K562 (cell line): ENCODE data around the gene BFSP1. TPM values are rescaled to one million over a fixed set of nuclear protein-coding genes. Genes with fewer than 3 reads are reported as not detected.

Experiments
- C11orf30 ChIP-seq: fragments of 450-650 bp; IDR thresholded peaks from 2 replicates; pipeline ENCODE4 v1.6.1; 2016; ENCODE audit warnings: low read depth, mild to moderate bottlenecking
- ETV5 ChIP-seq: sonication (generic); formaldehyde crosslinking; IDR thresholded peaks from 2 replicates; pipeline ENCODE4 v1.4.0; 2020; ENCODE audit warnings: low read depth, mild to moderate bottlenecking, missing genetic modification reagents
- GATAD2B ChIP-seq: fragments of 450-650 bp; IDR thresholded peaks from 2 replicates; pipeline ENCODE4 v1.6.1; 2017; ENCODE audit warnings: mild to moderate bottlenecking, borderline replicate concordance
- HCFC1 ChIP-seq: IDR thresholded peaks from 2 replicates; pipeline ENCODE4 v1.6.1; 2012; ENCODE audit warnings: low read depth, low read length, improper control_type of control experiment
- LARP7 ChIP-seq: fragments of 450-650 bp; IDR thresholded peaks from 2 replicates; pipeline ENCODE4 v1.6.1; 2016
- MAFG ChIP-seq: fragments of 450-650 bp; conservative IDR thresholded peaks from 2 replicates; pipeline ENCODE4 v1.6.1; 2016; ENCODE audit warnings: missing genetic modification characterization, missing compliant biosample characterization
- MCM5 ChIP-seq: fragments of 450-650 bp; IDR thresholded peaks from 2 replicates; pipeline ENCODE4 v1.6.1; 2016; ENCODE audit warnings: low read depth
- NFE2 ChIP-seq: IDR thresholded peaks from 2 replicates; pipeline ENCODE4 v1.6.1; 2014; ENCODE audit warnings: antibody characterized with exemption, low read depth
- PHTF2 ChIP-seq: fragments of 250-450 bp; sonication (Bioruptor Pico); IDR thresholded peaks from 2 replicates; pipeline ENCODE4 v1.5.0; 2021; ENCODE audit warnings: mild to moderate bottlenecking
- PRMT5 ChIP-seq: sonication (generic); formaldehyde crosslinking; IDR thresholded peaks from 2 replicates; pipeline ENCODE4 v1.5.0; 2020; ENCODE audit warnings: missing genetic modification reagents
- RAD51 ChIP-seq: fragments of 450-650 bp; IDR thresholded peaks from 2 replicates; pipeline ENCODE4 v1.7.1; 2016; ENCODE audit warnings: low read depth, mild to moderate bottlenecking, borderline replicate concordance
- SIRT6 ChIP-seq: IDR thresholded peaks from one replicate; pipeline ENCODE4 v1.6.1; 2012; ENCODE audit warnings: low read depth, mild to moderate bottlenecking, control low read depth, inconsistent platforms, low read length, moderate library complexity
- SMAD4 ChIP-seq: fragments of 250-450 bp; sonication (Bioruptor Pico); conservative IDR thresholded peaks from 2 replicates; pipeline ENCODE4 v1.8.0; 2021; ENCODE audit warnings: inconsistent platforms, mild to moderate bottlenecking, moderate library complexity
- SUPT5H ChIP-seq: fragments of 450-650 bp; IDR thresholded peaks from 2 replicates; pipeline ENCODE4 v1.6.1; 2016
- TCFL5 ChIP-seq: fragments of 250-450 bp; sonication (Bioruptor Pico); conservative IDR thresholded peaks from 2 replicates; pipeline ENCODE4 v1.6.1; 2021; ENCODE audit warnings: mild to moderate bottlenecking, moderate library complexity, matching md5 sums
- YY1 ChIP-seq, 3 experiments: IDR thresholded peaks; 2 replicates each; pipeline ENCODE4 v1.6.1; 2011; ENCODE audit warnings: low read length in 2 of 3, mild to moderate bottlenecking in 2 of 3, moderate library complexity in 2 of 3, borderline replicate concordance in 1 of 3, control low read depth in 1 of 3, low read depth in 1 of 3; ENCODE audit not compliant: insufficient read depth in 3 of 3, insufficient replicate concordance in 2 of 3, control insufficient read depth in 1 of 3, insufficient read length in 1 of 3; ENCODE audit errors: extremely low read depth in 1 of 3
- ZC3H8 ChIP-seq: fragments of 450-650 bp; IDR thresholded peaks from 2 replicates; pipeline ENCODE4 v1.6.1; 2017
- ZNF316 ChIP-seq: fragments of 450-650 bp; IDR thresholded peaks from 2 replicates; pipeline ENCODE4 v1.6.1; 2016
- ZZZ3 ChIP-seq: fragments of 450-650 bp; IDR thresholded peaks from 2 replicates; pipeline ENCODE4 v1.6.1; 2016; ENCODE audit warnings: antibody characterized with exemption, mild to moderate bottlenecking, moderate library complexity
- polyA plus RNA-seq, 8 experiments: library from polyadenylated mRNA; depleted of rRNA in 4 of 8; stranded (reverse) in 5 of 8; unstranded in 3 of 8; fragments of >200 nt; fragmentation: Nextera tagmentation in 2 of 8; fragmentation: Illumina TruSeq in 1 of 8; extraction: Ambion mirVana in 2 of 8; extraction: Trizol in 1 of 8; gene quantifications; 2 replicates each; pipeline versions ENCODE4 v1.2.1 to v1.2.3, GENCODE V29; 2011 to 2014; ENCODE audit warnings: inconsistent platforms in 1 of 8, missing spikeins in 1 of 8
- total RNA-seq, 7 experiments: library from RNA; depleted of rRNA in 6 of 7; stranded (reverse); fragments of >200 nt in 6 of 7; fragmentation: Illumina TruSeq in 2 of 7; extraction: Trizol in 2 of 7; gene quantifications; 2 replicates each; pipeline versions ENCODE4 v1.2.1 to v1.2.3, GENCODE V29; 2011 to 2021; ENCODE audit warnings: low replicate concordance in 1 of 7
- TF ChIP-seq, protein P1 (sequence below): sonication (generic); formaldehyde crosslinking; IDR thresholded peaks from 2 replicates; pipeline ENCODE4 v1.9.0; 2022; ENCODE audit warnings: mild to moderate bottlenecking, missing genetic modification reagents
- TF ChIP-seq, protein P2 (sequence below): sonication (generic); formaldehyde crosslinking; IDR thresholded peaks from 2 replicates; pipeline ENCODE4 v1.5.0; 2020; ENCODE audit warnings: missing genetic modification reagents
- TF ChIP-seq, protein P3 (sequence below): fragments of 450-650 bp; formaldehyde crosslinking; IDR thresholded peaks from 2 replicates; pipeline ENCODE4 v1.4.0; 2020; ENCODE audit warnings: mild to moderate bottlenecking, mixed read lengths
- TF ChIP-seq, protein P4 (sequence below): IDR thresholded peaks from 3 replicates; pipeline ENCODE4 v1.6.1; 2011; ENCODE audit warnings: borderline replicate concordance, mild to moderate bottlenecking, moderate library complexity; ENCODE audit not compliant: insufficient read length; ENCODE audit errors: extremely low read depth

Gene BFSP1
- total and polyA plus RNA-seq, 9 of the 15 experiments (the other 6 are each of a cell fraction or from before 2014, with no cell fraction given) = 0.09 to 0.86 (median 0.40) TPM

DNA sequence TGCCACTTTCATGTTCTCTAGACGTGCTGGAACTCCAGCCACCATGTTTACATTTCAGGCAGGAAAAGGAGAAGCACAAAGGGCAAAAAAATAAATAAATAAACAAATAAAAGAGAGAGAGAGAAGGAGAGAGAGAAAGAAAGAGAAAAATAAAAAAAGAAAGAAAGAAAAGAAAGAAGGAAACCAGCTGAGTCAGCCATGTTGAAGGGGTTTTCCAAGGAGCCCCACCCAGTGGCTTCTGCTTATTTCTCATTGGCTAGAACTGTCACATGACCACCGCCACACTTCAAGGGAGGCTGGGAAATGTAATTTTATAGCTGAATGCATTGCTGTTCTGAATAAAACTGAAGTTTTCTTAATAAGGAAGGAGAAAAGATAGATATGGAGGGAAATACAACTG lies 71.1 kb downstream of the BFSP1 start (continued):
- TF ChIP-seq ZZZ3 (no peak), SIRT6 (no peak), HCFC1 (no peak), SUPT5H (no peak), LARP7 (no peak), RAD51 (peak; percentile 62; the same call in 1 of the 2 replicates), ZNF316 (peak; percentile 93), C11orf30 (peak; percentile 89), MCM5 (no peak), PRMT5 (CRISPR knock-in tag) (no peak), ETV5 (no peak), SMAD4 (no peak), PHTF2 (CRISPR knock-in tag) (no peak), TCFL5 (CRISPR knock-in tag) (no peak), MAFG (tag) (peak; percentile 89), NFE2 (no peak), ZC3H8 (no peak), GATAD2B (no peak), YY1 (IDR thresholded peaks at IDR 0.05; ENCODE audit: borderline replicate concordance in 1 of 3, control insufficient read depth in 1 of 3, extremely low read depth in 1 of 3, insufficient read depth in 3 of 3, insufficient read length in 1 of 3, insufficient replicate concordance in 2 of 3, low read depth in 1 of 3, low read length in 2 of 3) (no peak)
- TF ChIP-seq, protein P1, sequence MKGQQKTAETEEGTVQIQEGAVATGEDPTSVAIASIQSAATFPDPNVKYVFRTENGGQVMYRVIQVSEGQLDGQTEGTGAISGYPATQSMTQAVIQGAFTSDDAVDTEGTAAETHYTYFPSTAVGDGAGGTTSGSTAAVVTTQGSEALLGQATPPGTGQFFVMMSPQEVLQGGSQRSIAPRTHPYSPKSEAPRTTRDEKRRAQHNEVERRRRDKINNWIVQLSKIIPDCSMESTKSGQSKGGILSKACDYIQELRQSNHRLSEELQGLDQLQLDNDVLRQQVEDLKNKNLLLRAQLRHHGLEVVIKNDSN (CRISPR knock-in tag) = 0 out of 2 replicates have a peak, but pooled peaks have one; percentile 21
- TF ChIP-seq, protein P2, sequence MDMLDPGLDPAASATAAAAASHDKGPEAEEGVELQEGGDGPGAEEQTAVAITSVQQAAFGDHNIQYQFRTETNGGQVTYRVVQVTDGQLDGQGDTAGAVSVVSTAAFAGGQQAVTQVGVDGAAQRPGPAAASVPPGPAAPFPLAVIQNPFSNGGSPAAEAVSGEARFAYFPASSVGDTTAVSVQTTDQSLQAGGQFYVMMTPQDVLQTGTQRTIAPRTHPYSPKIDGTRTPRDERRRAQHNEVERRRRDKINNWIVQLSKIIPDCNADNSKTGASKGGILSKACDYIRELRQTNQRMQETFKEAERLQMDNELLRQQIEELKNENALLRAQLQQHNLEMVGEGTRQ (CRISPR knock-in tag) = peak; percentile 76
- TF ChIP-seq, protein P3, sequence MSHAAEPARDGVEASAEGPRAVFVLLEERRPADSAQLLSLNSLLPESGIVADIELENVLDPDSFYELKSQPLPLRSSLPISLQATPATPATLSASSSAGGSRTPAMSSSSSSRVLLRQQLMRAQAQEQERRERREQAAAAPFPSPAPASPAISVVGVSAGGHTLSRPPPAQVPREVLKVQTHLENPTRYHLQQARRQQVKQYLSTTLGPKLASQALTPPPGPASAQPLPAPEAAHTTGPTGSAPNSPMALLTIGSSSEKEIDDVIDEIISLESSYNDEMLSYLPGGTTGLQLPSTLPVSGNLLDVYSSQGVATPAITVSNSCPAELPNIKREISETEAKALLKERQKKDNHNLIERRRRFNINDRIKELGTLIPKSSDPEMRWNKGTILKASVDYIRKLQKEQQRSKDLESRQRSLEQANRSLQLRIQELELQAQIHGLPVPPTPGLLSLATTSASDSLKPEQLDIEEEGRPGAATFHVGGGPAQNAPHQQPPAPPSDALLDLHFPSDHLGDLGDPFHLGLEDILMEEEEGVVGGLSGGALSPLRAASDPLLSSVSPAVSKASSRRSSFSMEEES (CRISPR knock-in tag) = peak; percentile 72
- TF ChIP-seq, protein P4, sequence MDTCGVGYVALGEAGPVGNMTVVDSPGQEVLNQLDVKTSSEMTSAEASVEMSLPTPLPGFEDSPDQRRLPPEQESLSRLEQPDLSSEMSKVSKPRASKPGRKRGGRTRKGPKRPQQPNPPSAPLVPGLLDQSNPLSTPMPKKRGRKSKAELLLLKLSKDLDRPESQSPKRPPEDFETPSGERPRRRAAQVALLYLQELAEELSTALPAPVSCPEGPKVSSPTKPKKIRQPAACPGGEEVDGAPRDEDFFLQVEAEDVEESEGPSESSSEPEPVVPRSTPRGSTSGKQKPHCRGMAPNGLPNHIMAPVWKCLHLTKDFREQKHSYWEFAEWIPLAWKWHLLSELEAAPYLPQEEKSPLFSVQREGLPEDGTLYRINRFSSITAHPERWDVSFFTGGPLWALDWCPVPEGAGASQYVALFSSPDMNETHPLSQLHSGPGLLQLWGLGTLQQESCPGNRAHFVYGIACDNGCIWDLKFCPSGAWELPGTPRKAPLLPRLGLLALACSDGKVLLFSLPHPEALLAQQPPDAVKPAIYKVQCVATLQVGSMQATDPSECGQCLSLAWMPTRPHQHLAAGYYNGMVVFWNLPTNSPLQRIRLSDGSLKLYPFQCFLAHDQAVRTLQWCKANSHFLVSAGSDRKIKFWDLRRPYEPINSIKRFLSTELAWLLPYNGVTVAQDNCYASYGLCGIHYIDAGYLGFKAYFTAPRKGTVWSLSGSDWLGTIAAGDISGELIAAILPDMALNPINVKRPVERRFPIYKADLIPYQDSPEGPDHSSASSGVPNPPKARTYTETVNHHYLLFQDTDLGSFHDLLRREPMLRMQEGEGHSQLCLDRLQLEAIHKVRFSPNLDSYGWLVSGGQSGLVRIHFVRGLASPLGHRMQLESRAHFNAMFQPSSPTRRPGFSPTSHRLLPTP = no peak
